ENCODE data around the gene RSPH1. TPM values are rescaled to one million over a fixed set of nuclear protein-coding genes. Genes with fewer than 3 reads are reported as not detected.

Gene RSPH1
- total RNA-seq, 4 donors from 2014 or later = 0.99 to 1.9 (median 1.9) TPM; not detected in 1

- Histone ChIP-seq H3K4me1 (no peaks in the 10 kb centered on the region), H3K4me3 (no peak overlapping the region), H3K27me3 (peaks cover 62% of the 10 kb centered on the region), H3K9me3 (peaks cover 0 to 33% (median 0%) of the 10 kb centered on the region in 3 donors), H3K27ac (no peak overlapping the region), H3K36me3 (no peaks in the 10 kb centered on the region)
- no peak for ATAC-seq
- TF ChIP-seq CTCF (IDR thresholded peaks at IDR 0.05) (no peak), POLR2AphosphoS5 (IDR thresholded peaks at IDR 0.05) (no peak), EP300 (IDR thresholded peaks at IDR 0.05) (no peak), POLR2A (IDR thresholded peaks at IDR 0.05) (no peak)
Measured at GRCh38 chr21:42436914-42437313, 59.1 kb downstream of the RSPH1 start.

GRCh38 chr21:42435833-42436232, 60.2 kb downstream of the RSPH1 start:
- Histone ChIP-seq H3K4me3 (no peak overlapping the region), H3K27ac (no peak overlapping the region), H3K4me1 (no peaks in the 10 kb centered on the region), H3K9me3 (peaks cover 0 to 38% (median 0%) of the 10 kb centered on the region in 3 donors), H3K27me3 (peaks cover 73% of the 10 kb centered on the region), H3K36me3 (no peaks in the 10 kb centered on the region)
- ATAC-seq = no peak
- TF ChIP-seq POLR2A (IDR thresholded peaks at IDR 0.05) = no peak
- no peak for TF ChIP-seq POLR2AphosphoS5 (IDR thresholded peaks at IDR 0.05)
- no peak for TF ChIP-seq CTCF (IDR thresholded peaks at IDR 0.05)
- TF ChIP-seq EP300 (IDR thresholded peaks at IDR 0.05) = no peak

- no peaks in the 10 kb centered on the region for H3K36me3 ChIP-seq
- peaks cover 0 to 38% (median 0%) of the 10 kb centered on the region in 3 donors for H3K9me3 ChIP-seq
- peaks cover 77% of the 10 kb centered on the region for H3K27me3 ChIP-seq
- no peak overlapping the region for H3K4me3 ChIP-seq
- no peak for ATAC-seq
- TF ChIP-seq POLR2AphosphoS5 (IDR thresholded peaks at IDR 0.05) (no peak), CTCF (IDR thresholded peaks at IDR 0.05) (no peak), POLR2A (IDR thresholded peaks at IDR 0.05) (no peak), EP300 (IDR thresholded peaks at IDR 0.05) (no peak)
- 59 to 100% methylated on average over 1 to 4 of the region's 4 CpGs for WGBS, 2 donors (ENCODE audit: low coverage in 1 of 2)
- H3K4me1 ChIP-seq = no peaks in the 10 kb centered on the region
- H3K27ac ChIP-seq = no peak overlapping the region
Measured at GRCh38 chr21:42435401-42435800, 60.6 kb downstream of the RSPH1 start.

- no peak for ATAC-seq
- peaks cover 0 to 38% (median 0%) of the 10 kb centered on the region in 3 donors for H3K9me3 ChIP-seq
Measured at GRCh38 chr21:42434884-42435283, 61.1 kb downstream of the RSPH1 start.

More at GRCh38 chr21:42434884-42435283, 61.1 kb downstream of the RSPH1 start:
- Histone ChIP-seq H3K36me3 (no peaks in the 10 kb centered on the region), H3K27ac (no peak overlapping the region), H3K4me1 (no peaks in the 10 kb centered on the region), H3K27me3 (peaks cover 82% of the 10 kb centered on the region), H3K4me3 (no peak overlapping the region)
- no peak for TF ChIP-seq EP300 (IDR thresholded peaks at IDR 0.05)
- TF ChIP-seq POLR2A (IDR thresholded peaks at IDR 0.05) = no peak
- TF ChIP-seq POLR2AphosphoS5 (IDR thresholded peaks at IDR 0.05) = no peak
- TF ChIP-seq CTCF (IDR thresholded peaks at IDR 0.05) = no peak
- 72 to 80% methylated on average over 3 of the region's 3 CpGs for WGBS, 2 donors (ENCODE audit: low coverage in 1 of 2)

Measured in gastroesophageal sphincter (tissue), 4 donors.